Measurements from ENCODE around the gene CTSD.

DNA sequence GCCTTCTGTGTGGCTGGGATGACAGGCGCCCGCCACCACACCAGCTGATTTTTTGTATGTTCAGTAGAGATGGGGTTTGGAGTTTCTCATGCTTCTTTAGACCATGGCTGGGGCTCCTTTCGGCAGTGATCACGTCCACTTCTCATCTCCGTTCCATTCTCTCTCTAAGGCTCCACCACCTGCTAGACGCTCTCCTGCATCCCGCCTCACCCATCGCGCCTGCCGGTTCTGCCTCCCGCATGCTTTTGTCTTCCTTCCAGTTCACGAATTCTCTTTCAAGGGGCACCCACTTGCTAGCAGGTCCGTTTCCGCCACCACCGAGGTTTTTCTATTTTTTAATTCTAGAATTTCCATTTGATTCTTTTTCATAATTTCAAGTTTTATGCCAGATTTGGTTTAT lies 49.1 kb upstream of the CTSD start:
- TF ChIP-seq, protein P1, sequence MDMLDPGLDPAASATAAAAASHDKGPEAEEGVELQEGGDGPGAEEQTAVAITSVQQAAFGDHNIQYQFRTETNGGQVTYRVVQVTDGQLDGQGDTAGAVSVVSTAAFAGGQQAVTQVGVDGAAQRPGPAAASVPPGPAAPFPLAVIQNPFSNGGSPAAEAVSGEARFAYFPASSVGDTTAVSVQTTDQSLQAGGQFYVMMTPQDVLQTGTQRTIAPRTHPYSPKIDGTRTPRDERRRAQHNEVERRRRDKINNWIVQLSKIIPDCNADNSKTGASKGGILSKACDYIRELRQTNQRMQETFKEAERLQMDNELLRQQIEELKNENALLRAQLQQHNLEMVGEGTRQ (CRISPR knock-in tag; IDR thresholded peaks at IDR 0.05) = no peak
- TF ChIP-seq, protein P2, sequence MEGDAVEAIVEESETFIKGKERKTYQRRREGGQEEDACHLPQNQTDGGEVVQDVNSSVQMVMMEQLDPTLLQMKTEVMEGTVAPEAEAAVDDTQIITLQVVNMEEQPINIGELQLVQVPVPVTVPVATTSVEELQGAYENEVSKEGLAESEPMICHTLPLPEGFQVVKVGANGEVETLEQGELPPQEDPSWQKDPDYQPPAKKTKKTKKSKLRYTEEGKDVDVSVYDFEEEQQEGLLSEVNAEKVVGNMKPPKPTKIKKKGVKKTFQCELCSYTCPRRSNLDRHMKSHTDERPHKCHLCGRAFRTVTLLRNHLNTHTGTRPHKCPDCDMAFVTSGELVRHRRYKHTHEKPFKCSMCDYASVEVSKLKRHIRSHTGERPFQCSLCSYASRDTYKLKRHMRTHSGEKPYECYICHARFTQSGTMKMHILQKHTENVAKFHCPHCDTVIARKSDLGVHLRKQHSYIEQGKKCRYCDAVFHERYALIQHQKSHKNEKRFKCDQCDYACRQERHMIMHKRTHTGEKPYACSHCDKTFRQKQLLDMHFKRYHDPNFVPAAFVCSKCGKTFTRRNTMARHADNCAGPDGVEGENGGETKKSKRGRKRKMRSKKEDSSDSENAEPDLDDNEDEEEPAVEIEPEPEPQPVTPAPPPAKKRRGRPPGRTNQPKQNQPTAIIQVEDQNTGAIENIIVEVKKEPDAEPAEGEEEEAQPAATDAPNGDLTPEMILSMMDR (IDR thresholded peaks at IDR 0.05) = no peak
- TF ChIP-seq ELF4 (CRISPR knock-in tag; IDR thresholded peaks at IDR 0.05; ENCODE audit: low read depth) = no peak
- TF ChIP-seq ESRRA (CRISPR knock-in tag; IDR thresholded peaks at IDR 0.05; ENCODE audit: borderline replicate concordance) = no peak
- TF ChIP-seq, protein P3, sequence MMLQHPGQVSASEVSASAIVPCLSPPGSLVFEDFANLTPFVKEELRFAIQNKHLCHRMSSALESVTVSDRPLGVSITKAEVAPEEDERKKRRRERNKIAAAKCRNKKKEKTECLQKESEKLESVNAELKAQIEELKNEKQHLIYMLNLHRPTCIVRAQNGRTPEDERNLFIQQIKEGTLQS (CRISPR knock-in tag; conservative IDR thresholded peaks at IDR 0.05) = no peak
- TF ChIP-seq, protein P4, sequence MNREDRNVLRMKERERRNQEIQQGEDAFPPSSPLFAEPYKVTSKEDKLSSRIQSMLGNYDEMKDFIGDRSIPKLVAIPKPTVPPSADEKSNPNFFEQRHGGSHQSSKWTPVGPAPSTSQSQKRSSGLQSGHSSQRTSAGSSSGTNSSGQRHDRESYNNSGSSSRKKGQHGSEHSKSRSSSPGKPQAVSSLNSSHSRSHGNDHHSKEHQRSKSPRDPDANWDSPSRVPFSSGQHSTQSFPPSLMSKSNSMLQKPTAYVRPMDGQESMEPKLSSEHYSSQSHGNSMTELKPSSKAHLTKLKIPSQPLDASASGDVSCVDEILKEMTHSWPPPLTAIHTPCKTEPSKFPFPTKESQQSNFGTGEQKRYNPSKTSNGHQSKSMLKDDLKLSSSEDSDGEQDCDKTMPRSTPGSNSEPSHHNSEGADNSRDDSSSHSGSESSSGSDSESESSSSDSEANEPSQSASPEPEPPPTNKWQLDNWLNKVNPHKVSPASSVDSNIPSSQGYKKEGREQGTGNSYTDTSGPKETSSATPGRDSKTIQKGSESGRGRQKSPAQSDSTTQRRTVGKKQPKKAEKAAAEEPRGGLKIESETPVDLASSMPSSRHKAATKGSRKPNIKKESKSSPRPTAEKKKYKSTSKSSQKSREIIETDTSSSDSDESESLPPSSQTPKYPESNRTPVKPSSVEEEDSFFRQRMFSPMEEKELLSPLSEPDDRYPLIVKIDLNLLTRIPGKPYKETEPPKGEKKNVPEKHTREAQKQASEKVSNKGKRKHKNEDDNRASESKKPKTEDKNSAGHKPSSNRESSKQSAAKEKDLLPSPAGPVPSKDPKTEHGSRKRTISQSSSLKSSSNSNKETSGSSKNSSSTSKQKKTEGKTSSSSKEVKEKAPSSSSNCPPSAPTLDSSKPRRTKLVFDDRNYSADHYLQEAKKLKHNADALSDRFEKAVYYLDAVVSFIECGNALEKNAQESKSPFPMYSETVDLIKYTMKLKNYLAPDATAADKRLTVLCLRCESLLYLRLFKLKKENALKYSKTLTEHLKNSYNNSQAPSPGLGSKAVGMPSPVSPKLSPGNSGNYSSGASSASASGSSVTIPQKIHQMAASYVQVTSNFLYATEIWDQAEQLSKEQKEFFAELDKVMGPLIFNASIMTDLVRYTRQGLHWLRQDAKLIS (CRISPR knock-in tag; IDR thresholded peaks at IDR 0.05; ENCODE audit: borderline replicate concordance) = no peak
- TF ChIP-seq, protein P5, sequence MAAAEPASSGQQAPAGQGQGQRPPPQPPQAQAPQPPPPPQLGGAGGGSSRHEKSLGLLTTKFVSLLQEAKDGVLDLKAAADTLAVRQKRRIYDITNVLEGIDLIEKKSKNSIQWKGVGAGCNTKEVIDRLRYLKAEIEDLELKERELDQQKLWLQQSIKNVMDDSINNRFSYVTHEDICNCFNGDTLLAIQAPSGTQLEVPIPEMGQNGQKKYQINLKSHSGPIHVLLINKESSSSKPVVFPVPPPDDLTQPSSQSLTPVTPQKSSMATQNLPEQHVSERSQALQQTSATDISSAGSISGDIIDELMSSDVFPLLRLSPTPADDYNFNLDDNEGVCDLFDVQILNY (CRISPR knock-in tag; IDR thresholded peaks at IDR 0.05) = no peak
- TF ChIP-seq ZNF232 (CRISPR knock-in tag; IDR thresholded peaks at IDR 0.05) = no peak
- no peak for TF ChIP-seq NFE2L1 (CRISPR knock-in tag; IDR thresholded peaks at IDR 0.05)
